GM18951 (cell line): Measurements from ENCODE around the gene LRRTM4.

Experiments
- POLR2A ChIP-seq: IDR thresholded peaks from 4 replicates; pipeline ENCODE4 v1.6.1; 2011; ENCODE audit warnings: mild to moderate bottlenecking; ENCODE audit not compliant: insufficient read length, insufficient read depth; ENCODE audit errors: extremely low read depth
- in situ Hi-C: fragments of 300-500 bp; cut with MboI; formaldehyde crosslinking; loops from one replicate; pipeline ENCODE4 v1.12.0; 2022; ENCODE audit warnings: low sequenced_read_pairs, mixed read lengths, inconsistent platforms; ENCODE audit not compliant: unreplicated experiment

LRRTM4 gene

DNA sequence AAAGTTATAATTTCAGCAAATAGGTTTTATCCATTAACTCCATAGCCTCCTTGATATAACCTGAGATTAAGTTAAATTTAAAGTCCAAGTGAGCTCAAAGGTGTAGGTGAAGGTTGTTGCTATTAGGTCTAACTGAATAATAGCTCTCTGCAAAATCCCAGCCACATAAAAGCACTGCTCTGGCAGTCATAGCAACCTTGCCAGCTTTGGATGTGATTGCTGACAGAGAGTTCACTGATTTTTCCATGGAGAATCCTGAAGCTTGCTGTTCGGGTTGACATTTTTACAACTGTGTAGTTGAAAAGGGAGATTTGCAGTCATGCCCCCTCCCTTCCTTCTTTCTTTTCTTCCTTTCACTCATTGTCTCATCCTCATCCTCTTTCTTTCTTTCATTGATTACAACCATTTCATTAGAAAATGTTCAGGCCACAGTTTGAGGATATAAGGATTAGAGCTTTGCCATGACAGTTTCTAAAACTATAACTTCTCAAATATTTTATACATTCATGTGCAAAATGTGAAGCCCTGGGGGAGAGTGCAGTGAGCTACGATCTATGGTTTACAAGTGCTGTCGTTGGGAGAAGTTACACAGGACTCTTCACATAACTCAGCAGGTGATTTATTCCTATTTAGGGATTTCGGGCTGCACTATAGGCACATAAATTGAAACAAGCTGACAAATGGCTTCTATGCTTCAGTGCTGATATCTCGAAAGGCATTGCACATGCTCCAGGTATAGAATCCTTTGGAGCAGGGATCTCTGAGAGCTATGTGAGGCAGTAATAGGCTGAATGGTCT is 193.8 kb downstream of the LRRTM4 start:
- in situ Hi-C loops = no loop called here
- no peak for TF ChIP-seq POLR2A

- in situ Hi-C loops = no loop called here
- TF ChIP-seq POLR2A = no peak
Observed at GRCh38 chr2:77325395-77325794, 196.8 kb downstream of the LRRTM4 start.

GRCh38 chr2:77322431-77322830 is 199.7 kb downstream of the LRRTM4 start:
- no peak for TF ChIP-seq POLR2A
- in situ Hi-C loops = no loop called here

GRCh38 chr2:77314721-77315120 is 207.5 kb downstream of the LRRTM4 start:
- TF ChIP-seq POLR2A = no peak
- in situ Hi-C loops = no loop called here

DNA sequence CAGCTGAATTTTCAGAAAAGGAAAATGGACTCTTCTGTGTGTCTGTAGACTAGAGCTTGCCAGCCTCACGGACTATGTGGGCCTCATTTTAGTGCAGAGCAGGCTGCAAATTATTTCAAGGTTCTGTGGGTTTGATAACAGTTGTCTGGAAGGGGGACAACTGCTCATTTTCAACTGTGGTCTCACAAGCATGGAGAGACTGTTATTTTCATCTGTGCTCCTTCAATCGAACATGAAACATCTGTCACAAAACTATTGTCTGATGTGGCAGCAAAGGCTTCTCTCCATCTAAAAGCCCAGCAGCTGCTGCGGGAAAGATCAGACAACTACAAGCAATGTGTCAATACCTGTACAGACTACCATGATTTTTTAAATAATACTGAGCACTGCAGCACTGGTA is 211.8 kb downstream of the LRRTM4 start:
- no peak for TF ChIP-seq POLR2A
- in situ Hi-C loops = no loop called here

DNA sequence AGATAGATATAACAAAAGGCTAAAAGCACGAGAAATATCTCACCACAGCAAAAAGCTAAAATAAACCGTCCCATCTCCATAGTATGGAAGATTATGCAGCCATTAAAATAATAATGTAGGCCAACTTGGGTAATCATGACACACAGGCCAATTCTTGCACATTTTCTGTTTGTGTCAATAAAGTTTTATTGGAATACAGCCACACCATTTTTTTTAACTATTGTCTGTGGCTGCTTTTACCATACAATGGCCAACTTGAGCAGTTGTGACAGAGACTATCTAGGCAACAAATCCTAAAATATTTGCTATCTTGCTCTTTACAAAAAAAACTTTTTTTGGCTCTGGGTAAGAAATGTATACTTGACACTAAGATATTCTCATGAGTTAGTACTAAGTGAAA is 212.5 kb downstream of the LRRTM4 start:
- no peak for TF ChIP-seq POLR2A
- in situ Hi-C loops = no loop called here

GRCh38 chr2:77301441-77301840 is 220.7 kb downstream of the LRRTM4 start:
- in situ Hi-C loops = no loop called here
- TF ChIP-seq POLR2A = no peak

DNA sequence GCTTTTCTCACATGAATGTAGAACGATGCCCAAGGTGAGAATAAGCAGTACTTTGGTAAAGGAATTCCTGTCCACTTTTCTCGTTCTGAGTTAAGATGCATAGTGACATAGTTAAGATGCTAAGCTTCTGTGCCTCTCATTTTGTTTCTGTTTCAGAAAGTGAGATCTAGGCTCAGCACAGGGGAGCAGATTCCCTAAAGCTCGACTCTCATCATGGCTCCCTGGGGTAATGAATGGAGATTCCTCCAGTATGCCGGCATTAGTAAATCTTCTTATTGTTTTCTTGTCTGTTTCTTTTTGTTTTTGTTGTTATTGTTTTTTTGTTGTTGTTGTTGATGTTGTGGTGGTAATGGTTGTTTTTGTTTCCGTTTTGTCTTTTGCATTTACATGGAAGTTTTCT is 225.4 kb downstream of the LRRTM4 start:
- in situ Hi-C loops = no loop called here

DNA sequence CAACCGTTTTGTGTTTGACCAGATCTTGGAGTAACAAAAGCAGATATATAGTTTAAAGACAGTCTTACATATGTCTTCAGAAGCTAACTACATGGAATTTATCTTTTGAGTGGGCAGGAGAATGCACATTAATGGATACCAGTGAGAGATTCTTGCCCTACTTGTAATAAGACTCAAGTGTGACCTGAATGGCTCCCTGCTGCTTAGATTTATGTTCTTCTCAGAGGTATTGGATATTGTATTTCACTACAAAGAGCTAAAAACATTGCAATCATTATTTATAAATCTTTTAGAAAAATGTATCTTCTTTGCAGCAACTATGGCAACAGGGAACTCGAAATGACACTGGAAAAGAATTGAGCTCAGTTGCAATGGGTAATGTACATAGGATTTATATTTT is 227.7 kb downstream of the LRRTM4 start:
- in situ Hi-C loops = no loop called here
- TF ChIP-seq POLR2A = no peak

More for the DNA sequence above, 225.4 kb downstream of the LRRTM4 start:
- TF ChIP-seq POLR2A = no peak

- in situ Hi-C loops = no loop called here
- TF ChIP-seq POLR2A = no peak
Observed at GRCh38 chr2:77284353-77284752, 237.8 kb downstream of the LRRTM4 start.

DNA sequence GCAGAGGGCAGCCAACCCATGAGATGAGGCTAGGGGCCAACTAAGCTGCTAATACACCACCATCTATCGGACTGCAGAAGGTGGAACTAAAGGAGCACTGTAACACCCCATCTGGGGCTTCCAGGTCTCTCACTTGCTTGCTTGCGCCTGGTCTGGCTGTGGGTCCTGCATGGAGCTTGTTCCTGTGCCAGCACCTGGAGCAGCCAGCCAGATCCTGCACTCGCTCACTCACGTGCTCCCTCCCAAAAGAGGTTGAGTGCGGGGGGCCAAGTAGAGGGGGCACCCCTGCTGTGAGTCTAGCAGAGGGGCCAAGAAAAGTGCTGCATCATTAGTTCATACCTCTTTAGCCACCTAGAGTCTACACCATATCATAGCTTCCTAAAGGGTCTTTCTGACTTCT is 250.9 kb downstream of the LRRTM4 start:
- in situ Hi-C loops = no loop called here

DNA sequence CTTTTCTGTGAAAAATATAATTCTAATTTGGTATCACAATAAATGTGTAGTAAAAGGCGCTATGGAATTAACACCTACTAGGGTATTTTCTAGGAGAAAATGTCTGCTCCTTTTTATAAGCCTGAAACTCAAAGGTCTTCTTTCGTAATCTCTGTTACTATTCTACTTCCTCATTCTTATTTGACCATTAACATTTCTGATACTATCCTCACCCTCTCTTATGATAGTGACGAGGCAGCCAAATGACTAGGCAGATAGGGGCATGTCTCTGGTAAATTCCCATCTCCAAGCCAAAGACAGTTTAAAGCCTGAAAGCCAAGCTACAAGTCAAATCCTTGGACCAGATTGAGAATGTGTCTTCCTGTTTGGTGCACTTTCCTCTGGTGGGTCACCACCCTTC is 251.7 kb downstream of the LRRTM4 start:
- in situ Hi-C loops = no loop called here
- TF ChIP-seq POLR2A = no peak

More for the DNA sequence above, 250.9 kb downstream of the LRRTM4 start:
- TF ChIP-seq POLR2A = no peak

DNA sequence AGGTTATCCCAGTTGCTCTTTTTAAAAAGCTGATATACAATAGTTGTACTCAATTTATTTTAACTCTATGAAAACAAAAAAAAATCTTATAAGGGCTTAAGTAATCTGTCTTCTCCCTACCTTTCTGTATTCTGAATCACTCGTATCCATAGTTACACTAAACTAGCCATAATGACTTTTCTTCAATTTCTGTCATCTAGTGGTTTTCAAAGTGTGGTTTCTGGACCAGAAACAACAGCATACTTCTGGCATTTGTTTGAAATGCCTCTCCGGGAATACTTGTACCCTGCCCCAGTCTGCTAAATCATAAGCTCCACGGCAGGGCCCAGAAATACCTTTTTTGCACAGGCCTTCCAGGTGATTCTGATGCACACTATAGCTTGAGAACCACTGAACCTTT is 253.6 kb downstream of the LRRTM4 start:
- TF ChIP-seq POLR2A = no peak
- in situ Hi-C loops = no loop called here

DNA sequence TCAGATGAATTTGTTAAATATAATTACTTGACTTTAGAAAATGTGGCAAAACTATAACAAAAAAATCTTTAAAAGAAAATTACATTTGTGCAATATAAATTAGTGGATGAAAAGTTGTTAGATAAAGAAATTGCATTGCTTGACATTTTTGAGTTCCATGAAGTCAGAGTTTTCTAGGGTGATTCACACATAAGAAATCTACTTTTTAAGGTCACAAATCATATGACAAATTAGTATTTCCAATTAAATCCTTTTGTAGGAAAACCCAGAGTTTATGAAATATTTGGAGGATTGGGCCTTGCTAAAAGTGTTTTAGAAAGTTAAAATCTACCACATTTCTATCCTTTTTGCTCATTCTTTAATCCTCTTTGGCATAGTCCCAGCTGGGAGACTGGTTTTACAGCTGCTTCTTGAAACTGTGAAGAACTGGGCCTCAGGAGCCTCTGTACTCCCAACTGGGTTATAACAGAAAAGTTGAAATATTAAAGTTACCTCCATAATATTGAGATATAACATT is 289.2 kb downstream of the LRRTM4 start:
- in situ Hi-C loops = no loop called here

More for the DNA sequence above, 289.2 kb downstream of the LRRTM4 start:
- no peak for TF ChIP-seq POLR2A
